Natural killer cell treated with Interleukin-12 subunit alpha and Interleukin-12 subunit beta and Interleukin-15 and Interleukin-18, amount 100 ng/mL, for 72 hours (primary cell): Measurements from ENCODE around the gene SRGAP2. TPM values are rescaled to one million over a fixed set of nuclear protein-coding genes. Genes with fewer than 3 reads are reported as not detected.
"Not testable (repeated sequence)": the region's sequence is repeated elsewhere in the genome, so short reads cannot be mapped to it uniquely, and the experiment has no call there.

Source experiments
- ATAC-seq, 2 donors: fragments of 150-1000 bp; cut with Tn5 transposase in 1 of 2; sonication (Bioruptor Pico), chemical (Tn5 transposase) in 1 of 2; 2 replicates each; pipeline ENCODE4 v1.10.0; 2021
- DNase-seq: peaks from one replicate; pipeline ENCODE4 v3.0.0; 2022; ENCODE audit warnings: low spot score
- H3K27ac Mint-ChIP-seq, 2 donors: 1 replicate in 1 of 2; 2 replicates in 1 of 2; pipeline ENCODE4 v1.8.0; 2022; ENCODE audit warnings: mixed read lengths in 2 of 2, mild to moderate bottlenecking in 1 of 2, moderate library complexity in 1 of 2
- H3K27me3 Mint-ChIP-seq, 2 donors: 1 replicate in 1 of 2; 2 replicates in 1 of 2; pipeline ENCODE4 v1.8.0; 2022; ENCODE audit warnings: mixed read lengths in 2 of 2
- H3K36me3 Mint-ChIP-seq: one replicate; pipeline ENCODE4 v1.8.0; 2022; ENCODE audit warnings: mixed read lengths
- H3K4me1 Mint-ChIP-seq, 2 donors: 1 replicate in 1 of 2; 2 replicates in 1 of 2; pipeline ENCODE4 v1.8.0; 2022; ENCODE audit warnings: low read depth in 2 of 2, mixed read lengths in 2 of 2, mild to moderate bottlenecking in 1 of 2
- H3K4me3 Mint-ChIP-seq: one replicate; pipeline ENCODE4 v1.8.0; 2022; ENCODE audit warnings: mixed read lengths
- H3K9me3 Mint-ChIP-seq: 2 replicates; pipeline ENCODE4 v1.8.0; 2022; ENCODE audit warnings: mixed read lengths
- total RNA-seq, 2 donors: library from RNA; stranded (reverse); gene quantifications; one replicate each; pipeline ENCODE4 v1.2.3, GENCODE V29; 2022

SRGAP2 gene
- total RNA-seq, 2 donors from 2014 or later: 178 to 237 TPM

DNA sequence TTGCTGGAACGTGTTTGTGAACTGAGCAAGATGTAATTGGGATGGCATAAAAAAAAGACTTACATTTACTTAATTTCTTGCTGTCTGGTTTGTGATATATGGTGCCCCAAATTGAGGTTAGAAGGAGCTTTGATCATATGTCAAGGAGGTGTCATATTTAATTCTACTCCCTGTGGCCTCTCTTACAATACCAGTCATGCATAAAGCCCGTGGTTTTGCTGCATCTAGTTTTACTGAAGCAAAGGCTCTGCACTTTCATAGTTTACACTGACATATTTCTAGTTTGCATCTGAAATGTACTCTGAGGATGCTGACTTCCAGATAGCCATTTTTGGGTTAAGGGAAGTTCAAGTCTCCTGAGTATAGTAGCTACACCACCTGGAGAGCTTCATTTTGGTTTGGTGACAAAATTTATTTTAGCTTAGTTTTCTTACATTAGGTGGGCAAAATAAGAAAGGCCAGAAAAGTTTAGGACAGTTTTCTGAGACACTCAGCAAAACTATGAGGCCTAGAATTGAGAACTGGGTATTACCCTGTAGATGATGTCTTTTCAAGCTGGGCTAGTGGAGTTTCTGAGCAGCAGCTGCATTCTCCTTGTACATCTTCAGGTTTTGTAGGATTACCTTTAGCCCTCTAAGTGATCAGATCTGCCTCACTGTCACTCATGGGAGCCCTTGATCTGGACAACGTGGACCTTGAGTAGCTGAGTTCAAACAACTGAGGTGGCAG lies 47.8 kb downstream of the SRGAP2 start:
- not testable (repeated sequence) for DNase-seq, H3K4me1 Mint-ChIP-seq, H3K36me3 Mint-ChIP-seq, H3K27ac Mint-ChIP-seq, H3K4me3 Mint-ChIP-seq, H3K9me3 Mint-ChIP-seq, ATAC-seq, H3K27me3 Mint-ChIP-seq

DNA sequence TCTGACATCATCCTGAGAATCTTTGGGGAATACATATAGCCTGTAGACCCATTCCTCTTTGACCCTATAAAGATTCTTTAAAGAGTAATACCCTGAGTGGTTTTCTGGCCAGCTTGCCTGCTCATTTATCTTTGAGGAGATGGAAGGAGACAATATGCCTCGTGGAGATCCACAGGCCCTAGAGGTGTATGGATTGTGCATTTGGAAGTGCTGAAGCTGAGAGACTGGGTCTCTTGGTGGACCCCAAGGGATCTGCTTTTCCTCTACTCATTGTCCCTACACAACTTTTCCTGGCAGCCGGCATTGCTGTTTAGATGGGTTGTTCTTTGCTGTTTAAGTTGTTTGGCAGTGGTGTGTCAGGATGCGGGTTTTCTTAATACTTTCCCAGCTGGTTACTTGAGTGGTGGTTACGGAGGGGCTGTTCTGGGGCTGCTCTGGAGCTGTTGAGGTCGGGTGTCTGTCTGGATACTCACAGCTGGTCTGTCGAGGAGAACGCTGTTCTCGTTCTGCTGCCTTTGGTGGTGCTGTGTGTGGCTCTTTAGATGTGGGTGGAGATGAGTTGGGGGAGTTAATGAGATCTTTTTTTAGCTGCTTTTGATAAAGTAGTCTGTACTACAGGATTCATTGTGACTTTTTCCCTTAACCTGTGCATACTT lies 49.5 kb downstream of the SRGAP2 start:
- H3K4me1 Mint-ChIP-seq, H3K4me3 Mint-ChIP-seq, H3K36me3 Mint-ChIP-seq, H3K27me3 Mint-ChIP-seq, H3K9me3 Mint-ChIP-seq, DNase-seq, ATAC-seq: not testable (repeated sequence)
- H3K27ac Mint-ChIP-seq: peak overlapping the region in 1 of 2 donors; percentile 25

Other genes starting within 250 kb of the SRGAP2 start
- not detected for gene RAB7B, start 200.1 kb upstream of the SRGAP2 start, total RNA-seq
- gene CTSE, start 179.6 kb upstream of the SRGAP2 start, total RNA-seq: not detected
- under 1 TPM in 1 of 2 donors, not detected in 1; 0.86 TPM for gene RHEX, start 150.4 kb upstream of the SRGAP2 start, total RNA-seq
- gene AVPR1B, start 86.2 kb upstream of the SRGAP2 start, total RNA-seq: not detected
- gene FAM72A, start 702 bp upstream of the SRGAP2 start, total RNA-seq: 10 to 100 TPM; 21.0 to 33.9 TPM